Occipital lobe (tissue), 2 donors: Measurements from ENCODE around the gene SDHAF2. TPM values are rescaled to one million over a fixed set of nuclear protein-coding genes. Genes with fewer than 3 reads are reported as not detected.

Source experiments
- small RNA-seq: library from RNA; depleted of rRNA; stranded (forward); fragments of <200 nt; gene quantifications from one replicate; pipeline ENCODE3, GENCODE V24; 2014
- total RNA-seq: library from RNA; depleted of rRNA; stranded (reverse); fragments of >200 nt; gene quantifications from one replicate; pipeline ENCODE4 v1.2.3, GENCODE V29; 2014

SDHAF2 gene
- total RNA-seq, 1 donor from 2014 or later = 27.6 TPM

Small RNAs within 50 kb of the gene (small RNA-seq; reads per million reads assigned to genes)
- not detected for gene RN7SL23P

Other genes starting within 250 kb of the SDHAF2 start
- 0.31 TPM for gene PGA3, start 226.6 kb upstream of the SDHAF2 start, total RNA-seq
- 0.31 TPM for gene PGA4, start 207.8 kb upstream of the SDHAF2 start, total RNA-seq
- not detected for gene PGA5, start 188.9 kb upstream of the SDHAF2 start, total RNA-seq
- 2.7 TPM for gene VWCE, start 134.8 kb upstream of the SDHAF2 start, total RNA-seq
- 210 TPM for gene DDB1, start 97.0 kb upstream of the SDHAF2 start, total RNA-seq
- 10.6 TPM for gene TKFC, start 96.9 kb upstream of the SDHAF2 start, total RNA-seq
- gene CYB561A3, start 68.2 kb upstream of the SDHAF2 start, total RNA-seq = 8.9 TPM
- 24.2 TPM for gene TMEM138, start 67.8 kb upstream of the SDHAF2 start, total RNA-seq
- gene TMEM216, start 37.5 kb upstream of the SDHAF2 start, total RNA-seq = 10.1 TPM
- 25.1 TPM for gene CPSF7, start 149 bp upstream of the SDHAF2 start, total RNA-seq
- gene LRRC10B, start 78.6 kb downstream of the SDHAF2 start, total RNA-seq = 3.1 TPM
- 15.1 TPM for gene SYT7, start 151.0 kb downstream of the SDHAF2 start, total RNA-seq